NCI-H2227 (cell line): ENCODE measurements around the gene GPR135.

ENCODE experiments used
- DNase-seq: peaks from one replicate; lab custom pipeline; 2025; ENCODE audit not compliant: unreplicated experiment; lab: John Stamatoyannopoulos, UW

Gene GPR135, protein sequence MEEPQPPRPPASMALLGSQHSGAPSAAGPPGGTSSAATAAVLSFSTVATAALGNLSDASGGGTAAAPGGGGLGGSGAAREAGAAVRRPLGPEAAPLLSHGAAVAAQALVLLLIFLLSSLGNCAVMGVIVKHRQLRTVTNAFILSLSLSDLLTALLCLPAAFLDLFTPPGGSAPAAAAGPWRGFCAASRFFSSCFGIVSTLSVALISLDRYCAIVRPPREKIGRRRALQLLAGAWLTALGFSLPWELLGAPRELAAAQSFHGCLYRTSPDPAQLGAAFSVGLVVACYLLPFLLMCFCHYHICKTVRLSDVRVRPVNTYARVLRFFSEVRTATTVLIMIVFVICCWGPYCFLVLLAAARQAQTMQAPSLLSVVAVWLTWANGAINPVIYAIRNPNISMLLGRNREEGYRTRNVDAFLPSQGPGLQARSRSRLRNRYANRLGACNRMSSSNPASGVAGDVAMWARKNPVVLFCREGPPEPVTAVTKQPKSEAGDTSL

DNA sequence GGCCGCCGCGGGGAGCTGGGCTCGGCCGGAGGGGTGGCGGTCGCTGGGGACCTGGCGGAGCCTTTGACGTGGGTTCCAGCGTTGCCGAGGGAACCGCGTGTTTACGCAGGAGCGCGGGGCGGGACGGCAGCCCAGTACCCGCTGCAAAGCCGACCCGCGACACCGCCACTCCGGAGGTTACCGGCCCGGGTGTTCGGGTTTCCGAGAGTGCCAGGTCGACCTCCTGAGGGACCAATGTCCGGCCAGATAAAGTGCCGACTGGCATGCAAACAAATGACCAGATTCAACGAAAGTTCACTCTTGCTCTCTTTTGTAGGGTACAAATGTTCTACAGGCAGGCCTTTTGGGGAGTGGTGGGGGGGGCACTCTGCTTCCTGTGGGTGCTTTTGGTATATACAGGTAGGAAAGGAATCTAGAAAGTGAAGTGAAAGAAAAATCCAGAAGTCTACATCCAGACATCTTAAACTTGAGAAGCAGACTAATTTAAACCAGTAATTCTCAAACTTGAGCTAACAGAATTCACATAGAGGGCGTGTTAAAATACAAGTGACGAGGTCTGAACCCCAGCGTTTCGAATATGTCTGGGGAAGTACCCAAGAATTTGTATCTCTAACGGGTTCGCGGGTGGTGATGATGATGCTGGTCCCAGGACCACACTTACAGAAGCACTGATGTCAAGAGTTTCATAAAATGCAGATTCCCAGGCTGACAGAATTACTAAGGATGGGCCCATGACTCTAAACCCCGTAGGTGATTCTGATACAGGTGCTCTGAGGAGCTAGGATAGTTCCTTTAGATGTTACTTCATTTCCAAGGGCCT, at the start of gene GPR135:
Gene GPR135 (minus strand): TSS at position 65 of the 820 bp plus-strand sequence. CDS start 154 bp downstream, outside the sequence.
- DNase-seq: peak; percentile 78

DNA sequence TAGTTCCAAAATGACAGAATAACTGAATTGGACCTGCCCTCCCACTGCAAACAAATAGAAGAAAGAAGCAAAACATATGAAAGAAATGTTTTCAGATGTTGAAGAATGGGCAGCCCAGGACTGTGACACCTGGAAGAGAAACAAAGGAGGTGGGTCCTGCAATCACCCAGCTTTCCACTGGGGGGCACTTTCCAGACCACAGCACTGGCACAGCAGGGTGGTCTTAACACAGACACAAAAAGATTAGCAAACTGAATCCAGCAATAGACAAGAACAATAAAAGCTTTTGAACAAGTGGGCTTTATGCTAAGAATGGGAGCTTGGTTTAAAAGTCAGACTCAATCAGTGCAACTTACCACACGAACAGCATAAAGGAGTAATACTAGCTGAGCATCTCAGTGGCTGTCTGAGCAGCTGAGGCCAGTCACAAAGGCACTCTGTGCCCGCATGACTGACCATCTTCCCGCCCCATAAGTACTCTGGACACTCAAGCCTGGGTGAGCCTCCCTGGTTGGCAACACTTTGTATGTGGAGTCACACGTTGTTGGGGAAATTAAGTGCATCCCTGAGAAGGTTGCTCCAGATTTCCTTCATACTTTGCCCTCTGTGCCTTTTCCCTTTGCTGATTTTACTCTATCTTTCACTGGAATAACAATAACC, 46.9 kb upstream of the GPR135 start:
- peak; percentile 52 for DNase-seq

DNA sequence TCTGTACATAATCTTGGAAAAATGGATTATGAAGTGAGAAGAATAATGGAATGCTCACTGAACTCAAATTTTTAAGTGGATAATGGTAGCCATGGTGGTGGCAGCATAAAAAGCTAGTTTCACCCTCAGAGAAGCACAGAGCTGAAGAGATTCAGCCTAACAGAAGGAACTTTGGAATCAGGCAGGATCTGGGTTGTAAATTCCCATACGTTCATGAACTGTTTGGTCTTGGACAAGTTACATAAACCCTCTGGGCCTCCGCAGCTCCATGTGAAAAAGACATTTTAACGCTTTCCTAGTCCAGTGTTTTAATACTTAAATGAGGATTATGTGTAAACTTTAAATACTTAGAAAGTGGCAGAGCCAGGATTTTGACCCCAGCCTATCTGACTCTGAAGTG, 45.8 kb upstream of the GPR135 start:
- no peak for DNase-seq

DNA sequence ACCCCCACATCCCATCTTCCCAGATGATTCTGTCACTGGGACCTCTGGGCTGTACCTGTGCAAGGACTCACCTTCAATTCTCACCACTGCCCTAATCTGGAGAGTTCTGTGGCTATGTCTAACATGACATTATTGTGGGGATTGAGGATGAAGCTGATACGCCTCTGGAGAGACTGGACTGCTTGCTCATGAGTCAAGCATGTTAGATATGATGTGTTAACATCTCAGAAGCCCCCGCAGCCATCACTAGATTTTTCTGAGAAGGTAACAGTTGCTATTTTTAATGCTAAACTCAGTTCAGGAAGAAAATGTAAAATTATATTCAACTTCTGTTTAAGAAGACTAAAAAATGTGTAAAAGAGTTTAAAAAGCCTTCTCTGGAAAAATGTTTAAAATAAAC, 44.8 kb upstream of the GPR135 start:
- DNase-seq: no peak

DNA sequence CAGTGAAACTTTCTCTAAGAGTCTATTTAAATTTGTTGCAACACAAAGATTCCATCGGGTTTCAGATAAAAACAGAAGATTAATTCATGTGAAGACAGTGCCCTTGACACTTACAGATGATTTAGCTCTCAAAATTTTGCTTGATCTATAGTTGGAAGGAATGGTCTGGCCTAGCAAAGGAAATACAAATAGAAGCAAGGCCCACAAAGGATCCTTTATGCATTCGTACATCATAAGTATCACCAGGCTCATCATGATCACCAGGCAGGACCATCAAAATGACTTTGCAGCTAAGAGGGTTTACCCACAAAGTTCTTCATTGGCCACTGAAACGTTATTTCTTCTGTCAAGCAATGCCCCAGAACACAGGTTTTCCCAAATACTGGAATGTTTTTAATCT, 43.9 kb upstream of the GPR135 start:
- DNase-seq: no peak

DNA sequence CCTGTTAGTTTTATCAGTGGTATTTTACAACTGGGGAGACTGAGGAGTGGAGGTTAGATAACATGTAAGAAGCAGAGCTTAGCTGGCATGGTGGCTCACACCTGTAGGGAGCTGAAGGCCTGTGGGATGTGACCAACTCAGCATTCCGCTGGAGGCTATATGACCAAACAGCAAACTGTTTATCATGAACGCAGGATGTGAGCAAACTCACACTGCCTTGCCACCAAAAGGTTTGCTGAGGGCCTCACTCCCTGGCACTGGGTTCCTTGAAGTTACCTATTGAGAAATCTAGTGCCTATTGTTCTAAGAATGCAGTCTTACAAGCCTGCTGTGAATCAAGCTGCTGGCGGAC, 42.5 kb upstream of the GPR135 start:
- no peak for DNase-seq

DNA sequence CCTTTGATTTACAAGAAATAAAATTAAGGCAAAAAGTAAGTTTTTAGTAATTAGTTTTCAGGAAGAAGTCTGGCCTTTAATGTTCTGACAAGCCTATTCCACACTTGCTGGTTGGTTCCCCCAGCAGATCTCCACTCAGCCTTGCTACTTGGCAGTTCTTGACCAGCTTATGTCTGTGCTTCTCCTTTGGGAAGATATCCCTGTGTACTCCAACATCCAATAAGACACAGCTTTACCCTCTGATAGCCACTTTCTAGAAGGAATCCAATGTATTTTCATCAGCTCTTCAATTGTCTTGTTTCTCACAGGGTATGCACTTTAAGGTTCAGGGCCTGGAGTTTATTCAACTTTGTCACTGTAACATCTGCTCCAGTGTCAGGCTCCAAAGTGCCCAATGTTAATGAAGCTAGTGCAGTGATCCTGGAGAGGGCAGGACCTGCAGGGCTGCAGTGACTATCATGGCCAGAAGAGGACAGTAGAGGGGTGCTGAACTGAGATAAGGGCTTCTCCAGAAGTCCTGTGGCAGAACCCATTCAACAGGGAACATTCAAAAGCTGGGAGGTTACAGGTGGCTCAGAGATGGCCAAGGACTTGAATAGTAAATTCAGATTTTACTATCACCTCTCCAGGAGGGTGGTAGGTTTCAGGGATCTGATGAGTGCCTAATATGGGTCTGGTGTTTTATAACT, 42.0 kb upstream of the GPR135 start:
- peak; percentile 77 for DNase-seq

DNA sequence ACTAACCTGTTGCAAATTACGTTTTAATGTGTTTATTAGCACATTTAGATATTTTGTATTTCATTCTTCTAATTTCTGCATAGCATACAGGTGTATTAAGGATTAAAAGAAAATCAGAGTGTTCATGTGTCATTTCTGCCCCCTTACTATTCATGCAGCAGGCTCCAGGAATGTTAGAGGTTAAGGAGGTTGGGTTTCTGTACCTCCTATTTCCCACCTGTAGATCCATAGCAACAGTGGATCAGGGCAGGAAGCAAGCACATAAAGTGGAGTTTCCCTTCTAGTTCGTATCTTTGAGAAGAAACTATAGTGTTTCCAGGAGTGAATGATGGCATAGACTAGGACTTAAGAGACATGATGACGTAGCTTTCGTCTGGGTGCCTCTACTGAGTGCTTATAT, 38.1 kb upstream of the GPR135 start:
- no peak for DNase-seq

DNA sequence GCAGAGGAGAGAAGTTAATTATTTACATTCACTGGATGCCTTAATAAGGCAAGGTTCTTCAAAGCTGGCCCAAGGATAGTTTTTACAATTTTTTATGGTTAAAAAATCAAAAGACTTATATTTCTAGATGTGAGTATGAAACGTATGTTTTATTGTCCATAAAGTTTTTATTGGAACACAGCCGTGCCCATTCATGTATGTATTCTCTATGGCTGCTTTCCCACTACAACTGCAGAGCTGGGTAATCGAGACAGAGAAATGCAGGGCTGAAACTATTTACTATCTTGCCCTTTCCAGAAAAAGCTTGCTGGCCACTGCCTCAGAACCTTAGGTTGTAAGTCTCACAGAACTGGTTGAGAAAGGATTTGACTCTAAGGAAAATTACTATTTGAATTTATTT, 35.6 kb upstream of the GPR135 start:
- no peak for DNase-seq

DNA sequence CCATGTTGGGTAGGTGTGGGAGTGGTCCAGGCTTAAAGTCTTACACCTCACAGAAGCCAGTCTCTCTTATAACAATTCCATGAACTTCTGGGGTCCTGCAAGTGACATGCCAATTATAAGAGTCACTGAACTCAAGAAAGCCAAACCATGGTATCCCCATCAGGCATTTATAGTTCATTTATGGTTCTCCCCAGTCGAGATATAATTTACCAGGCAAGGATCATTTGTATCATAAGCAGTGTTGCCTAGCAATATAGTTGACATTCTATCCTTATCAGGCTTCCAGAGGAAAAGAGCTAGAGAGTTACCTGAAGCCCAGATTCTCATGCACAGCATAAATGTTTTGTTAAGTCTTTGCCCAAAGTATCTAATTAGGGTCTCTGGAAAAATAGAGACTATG, 27.2 kb upstream of the GPR135 start:
- no peak for DNase-seq

DNA sequence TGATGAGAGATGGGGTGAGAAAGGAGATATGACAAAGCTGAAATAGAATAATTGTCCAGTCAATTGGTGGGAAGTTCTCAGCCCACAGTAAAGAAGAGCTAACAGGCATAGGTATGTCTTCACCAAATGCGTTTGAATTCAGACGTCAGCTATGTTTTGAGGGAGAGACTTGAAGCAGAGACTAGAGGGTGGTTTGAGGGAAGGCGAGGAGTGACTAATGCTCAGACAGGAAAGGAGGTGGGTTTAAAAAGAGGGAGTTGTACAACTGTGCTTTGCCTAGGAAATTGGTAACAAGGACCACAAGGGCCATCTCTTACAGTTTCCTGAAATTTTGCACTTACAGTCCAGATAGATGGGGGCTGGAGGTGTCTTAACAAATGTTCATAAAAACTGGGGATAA, 25.6 kb upstream of the GPR135 start:
- no peak for DNase-seq

DNA sequence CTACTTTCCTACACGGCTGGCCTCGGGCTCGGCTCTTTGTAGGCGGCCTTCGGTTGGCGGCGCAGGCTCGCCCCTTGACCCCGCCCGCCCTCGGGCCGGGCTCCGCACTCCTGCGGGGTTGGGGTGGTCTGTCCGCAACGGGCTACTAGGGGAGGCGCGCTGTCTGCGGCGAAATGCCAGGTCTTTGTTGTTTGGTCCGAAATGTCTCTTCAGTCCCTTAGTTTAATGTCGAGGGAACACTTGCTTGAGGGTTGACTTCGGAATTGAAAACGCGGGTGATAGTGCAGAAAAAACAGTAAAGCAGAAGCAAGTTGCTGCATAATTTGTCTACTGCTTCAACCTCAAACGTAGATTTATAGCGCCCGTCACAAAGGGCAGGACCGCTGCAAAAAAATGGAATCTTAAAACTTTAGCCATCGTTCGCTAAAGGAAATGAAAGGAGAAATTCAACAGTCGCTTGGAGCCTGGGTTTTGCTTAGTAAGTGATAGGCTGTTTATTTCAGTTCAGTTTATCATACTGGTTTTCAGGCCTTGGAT, 19.5 kb upstream of the GPR135 start:
- DNase-seq: no peak

DNA sequence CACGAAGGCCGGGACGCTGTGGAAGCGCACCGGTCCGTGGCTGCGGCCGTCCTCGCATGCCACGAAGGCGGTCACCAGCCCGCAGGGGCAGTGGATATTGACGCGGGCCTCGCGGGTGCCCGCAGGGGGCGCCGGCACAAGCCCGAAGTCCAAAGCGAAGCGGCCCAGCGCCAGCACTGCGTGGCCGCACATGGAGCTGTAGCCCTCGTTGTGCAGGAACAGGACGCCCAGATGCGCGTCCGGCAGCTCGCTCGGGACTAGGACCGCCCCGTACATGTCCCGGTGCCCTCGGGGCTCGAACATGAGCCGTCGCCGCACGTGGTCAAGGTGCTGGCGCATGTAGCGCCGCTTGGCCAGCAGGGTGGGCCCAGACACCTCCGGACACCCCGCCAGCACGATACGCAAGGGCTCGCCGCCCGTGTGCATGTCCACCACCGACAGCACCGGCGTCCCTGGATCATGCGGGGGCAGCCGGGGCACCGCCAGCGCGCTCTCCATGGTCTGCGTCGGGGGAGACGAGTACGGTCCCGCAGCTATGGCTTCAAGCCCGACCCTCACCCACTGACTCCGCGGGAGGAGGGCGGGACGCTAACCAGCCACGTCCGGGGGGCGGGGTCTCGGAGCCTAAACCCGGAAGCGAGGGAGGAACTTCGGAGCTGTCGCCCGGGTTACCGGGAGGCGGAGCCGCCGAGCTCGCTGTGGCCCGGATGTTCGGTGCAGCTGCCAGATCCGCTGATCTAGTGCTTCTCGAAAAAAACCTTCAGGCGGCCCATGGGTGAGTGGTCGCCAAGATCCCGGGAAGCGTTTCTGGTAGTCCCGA, 18.8 kb upstream of the GPR135 start, which contains the start of the genes JKAMP and L3HYPDH:
Gene JKAMP (plus strand): TSS at position 699 of the 820 bp plus-strand sequence. CDS start 73 bp downstream, at position 772.
Gene L3HYPDH (minus strand): TSS at position 590 of the 820 bp plus-strand sequence. CDS start 92 bp downstream, at position 498.
- DNase-seq: peak; percentile 99

DNA sequence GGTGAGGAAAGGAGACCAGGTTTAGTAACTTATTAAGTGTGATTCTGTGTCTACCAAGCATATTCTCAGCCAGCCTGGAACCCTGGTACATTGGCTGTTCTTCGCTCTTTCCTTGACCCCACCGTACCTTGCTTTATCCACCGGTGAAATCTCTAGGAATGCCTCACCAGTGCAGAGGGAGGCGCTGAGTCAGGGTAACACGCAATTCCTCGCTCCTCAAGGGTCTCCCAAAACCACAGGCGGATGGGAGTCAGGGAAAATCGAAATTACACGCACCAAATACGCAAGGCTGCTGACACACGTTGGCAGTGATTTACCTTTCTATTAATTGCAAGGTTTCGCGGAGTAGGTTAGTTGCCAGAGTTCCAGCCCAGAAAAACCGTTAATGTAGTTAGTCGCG, 18.2 kb upstream of the GPR135 start:
- peak; percentile 53 for DNase-seq

DNA sequence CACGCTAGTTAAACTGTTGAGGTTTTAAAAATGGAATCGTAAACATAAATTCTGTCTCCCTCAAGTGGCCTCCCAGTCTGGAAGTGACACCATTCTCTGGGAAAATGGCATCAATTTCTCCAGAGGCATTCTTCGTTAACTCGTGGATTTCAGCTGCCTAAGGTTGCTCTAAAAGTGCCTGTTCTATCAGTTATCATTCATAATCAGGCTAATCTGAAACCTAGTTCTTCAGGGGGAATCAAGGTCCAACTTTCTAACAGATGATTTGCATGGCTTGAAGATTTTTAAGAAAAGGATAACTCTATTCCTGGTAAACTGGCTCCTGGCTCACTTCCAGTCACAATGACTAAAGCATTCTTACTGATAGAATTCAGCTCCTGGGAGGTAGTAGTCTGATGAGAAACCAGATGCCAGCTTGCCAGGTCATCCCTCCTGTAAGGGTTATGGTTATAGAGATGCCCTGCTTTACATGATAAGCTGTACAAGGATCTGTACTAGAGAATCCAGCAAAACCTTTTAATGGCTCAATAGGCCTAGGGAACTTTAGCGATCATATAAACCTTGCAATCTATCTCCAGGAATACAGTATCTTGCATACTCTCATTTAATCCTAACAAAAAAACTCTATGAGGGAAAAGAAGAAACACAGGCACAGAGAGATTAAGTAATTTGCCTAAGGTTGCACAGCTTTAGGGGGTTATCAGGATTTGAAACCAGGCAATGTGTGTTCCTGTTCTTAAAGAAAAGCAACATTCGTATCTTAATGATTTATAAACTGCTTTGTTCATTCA, 17.6 kb upstream of the GPR135 start:
- peak; percentile 14 for DNase-seq

DNA sequence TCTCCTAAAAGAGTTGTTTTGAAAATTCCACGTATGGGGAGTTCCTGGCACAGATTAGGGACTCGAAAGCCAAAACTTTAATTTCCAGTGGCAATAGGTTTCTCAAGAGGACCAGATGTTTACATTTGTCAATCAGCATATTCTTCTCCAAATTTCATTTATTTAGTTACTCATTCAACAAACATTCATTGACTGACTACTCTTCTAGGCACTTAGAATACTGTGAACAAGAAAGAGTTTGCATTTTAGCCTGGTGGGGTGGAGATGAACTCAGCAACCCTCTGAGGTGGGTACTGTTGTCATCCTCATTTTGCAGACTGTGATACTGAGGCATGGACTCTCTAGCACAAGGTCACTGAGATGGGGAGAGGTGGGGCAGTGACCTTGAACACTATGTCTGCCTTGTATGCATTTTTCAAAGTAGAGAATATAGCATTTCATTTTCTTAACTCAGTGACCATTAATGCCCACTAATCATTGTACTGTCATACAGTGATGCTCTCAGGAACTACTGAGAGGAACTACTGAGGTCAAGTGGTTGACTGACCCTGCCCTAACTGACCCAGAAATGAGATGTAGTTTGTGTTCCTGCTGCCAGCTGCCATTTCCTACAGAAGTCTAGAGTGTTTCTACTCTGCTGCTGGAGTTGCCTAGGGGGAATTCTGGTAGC, 16.8 kb upstream of the GPR135 start:
- no peak for DNase-seq

DNA sequence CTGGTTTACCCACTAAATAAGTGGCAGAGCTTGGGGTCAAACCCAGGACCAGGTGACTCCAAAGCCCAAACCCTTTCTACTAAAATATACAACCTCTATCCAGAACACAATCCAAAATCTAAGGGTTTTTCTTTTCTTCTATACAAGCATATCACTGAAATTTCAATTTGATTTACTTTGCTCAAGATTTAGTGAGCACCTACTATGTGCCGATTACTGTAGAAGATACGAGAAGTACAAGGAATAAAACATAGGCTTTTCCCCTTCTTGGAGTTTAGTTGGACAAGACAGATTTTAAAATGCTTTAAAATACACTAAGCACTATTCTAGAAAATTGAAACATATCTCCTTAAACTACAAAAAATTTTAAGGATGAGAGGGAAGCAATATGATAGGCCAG, 16.2 kb upstream of the GPR135 start:
- DNase-seq: no peak

DNA sequence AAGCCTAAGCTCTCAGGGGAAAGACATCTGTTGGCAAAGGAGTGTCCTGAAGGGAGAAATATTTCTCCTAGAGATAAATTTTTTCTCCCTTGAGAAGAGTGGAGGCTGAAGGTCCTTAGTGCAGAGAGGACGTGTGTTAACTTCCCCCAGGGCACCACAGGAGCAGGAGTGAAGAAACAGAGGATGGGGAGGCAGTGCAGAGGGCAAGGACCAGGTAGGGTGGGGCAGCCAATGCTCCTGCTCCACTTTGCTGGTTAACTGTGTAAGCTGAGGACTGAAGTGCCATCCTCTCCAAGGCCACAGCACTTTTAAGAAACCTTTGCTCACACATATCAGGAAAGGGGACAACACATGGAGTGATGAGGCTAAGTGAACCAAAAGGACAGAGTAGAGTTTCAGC, 15.0 kb upstream of the GPR135 start:
- no peak for DNase-seq
